H1 (cell line): ENCODE results near the gene DHRS13. TPM values are rescaled to one million over a fixed set of nuclear protein-coding genes. Genes with fewer than 3 reads are reported as not detected.

Experiments used
- CTCF ChIA-PET: fragments of 300-600 bp; sonication (Branson Sonifier 250); formaldehyde crosslinking; loops from one replicate; lab custom pipeline; 2021; ENCODE audit not compliant: partially characterized antibody; lab: Charles Lee
- POLR2A ChIA-PET: fragments of 300-600 bp; sonication (Branson Sonifier 250); formaldehyde crosslinking; loops from one replicate; lab custom pipeline; 2021; ENCODE audit warnings: inconsistent platforms; ENCODE audit not compliant: partially characterized antibody; lab: Charles Lee
- DNase-seq, 2 experiments: peaks; one replicate each; pipeline versions ENCODE4 v3.0.0 to v3.0.0-alpha.2; 2010 to 2022; ENCODE audit warnings: low spot score in 2 of 2, low read depth in 1 of 2, mixed read lengths in 1 of 2
- FAIRE-seq: peaks from 2 replicates; lab custom pipeline; 2011; peaks lifted over from hg19 to GRCh38; lab: Jason Lieb, UNC
- H2AFZ ChIP-seq: 2 replicates; pipeline ENCODE4 v1.8.1; 2012; ENCODE audit warnings: low read length, inconsistent platforms
- H2AK5ac ChIP-seq: 2 replicates; pipeline ENCODE4 v1.6.1; 2013; ENCODE audit warnings: low read depth, low read length
- H2BK120ac ChIP-seq: replicated peaks from 2 replicates; pipeline ENCODE3; 2013; ENCODE audit warnings: low read depth, low read length, inconsistent platforms
- H2BK12ac ChIP-seq: 2 replicates; pipeline ENCODE4 v1.6.1; 2013; ENCODE audit warnings: low read depth, low read length
- H2BK15ac ChIP-seq: 2 replicates; pipeline ENCODE4 v1.6.1; 2013; ENCODE audit warnings: low read length
- H2BK20ac ChIP-seq: 2 replicates; pipeline ENCODE4 v1.6.1; 2013; ENCODE audit warnings: low read length
- H2BK5ac ChIP-seq: 2 replicates; pipeline ENCODE4 v1.6.1; 2013; ENCODE audit warnings: low read depth, low read length
- H3K14ac ChIP-seq: 2 replicates; pipeline ENCODE4 v1.6.1; 2013; ENCODE audit warnings: inconsistent platforms; ENCODE audit not compliant: insufficient read length
- H3K18ac ChIP-seq: 2 replicates; pipeline ENCODE4 v1.6.1; 2013; ENCODE audit warnings: low read length; ENCODE audit errors: extremely low read depth
- H3K23ac ChIP-seq: 2 replicates; pipeline ENCODE4 v1.6.1; 2013; ENCODE audit warnings: inconsistent platforms; ENCODE audit not compliant: insufficient read length
- H3K23me2 ChIP-seq: 2 replicates; pipeline ENCODE4 v1.6.1; 2013; ENCODE audit warnings: low read depth, low read length
- H3K27ac ChIP-seq: 2 replicates; pipeline ENCODE4 v1.6.1; 2011; ENCODE audit warnings: low read depth, low read length, inconsistent platforms
- H3K27me3 ChIP-seq, 4 experiments: replicated peaks in 1 of 4; 1 replicate in 1 of 4; 2 replicates in 3 of 4; pipeline versions ENCODE4 v1.6.1 to v1.8.1; 2011 to 2013; ENCODE audit warnings: low read length in 3 of 4, mild to moderate bottlenecking in 3 of 4, inconsistent platforms in 2 of 4, mixed read lengths in 2 of 4, moderate library complexity in 1 of 4; ENCODE audit not compliant: control insufficient read depth in 3 of 4, insufficient read depth in 3 of 4; ENCODE audit errors: extremely low read depth in 1 of 4
- H3K36me3 ChIP-seq, 4 experiments: 2 replicates each; pipeline versions ENCODE4 v1.6.1 to v1.8.1; 2011 to 2013; ENCODE audit warnings: mild to moderate bottlenecking in 4 of 4, low read length in 3 of 4, moderate library complexity in 2 of 4, control low read depth in 1 of 4, inconsistent platforms in 1 of 4; ENCODE audit not compliant: insufficient read depth in 4 of 4, control insufficient read depth in 2 of 4
- H3K4ac ChIP-seq: replicated peaks from 2 replicates; pipeline ENCODE3; 2013; ENCODE audit warnings: low read length, low read depth, mixed read lengths, inconsistent platforms; ENCODE audit not compliant: insufficient read length
- H3K4me1 ChIP-seq, 4 experiments: replicated peaks in 1 of 4; 1 replicate in 1 of 4; 2 replicates in 3 of 4; pipeline versions ENCODE4 v1.6.1 to v1.8.1; 2011 to 2013; ENCODE audit warnings: low read length in 3 of 4, inconsistent platforms in 2 of 4, mixed read lengths in 1 of 4; ENCODE audit not compliant: insufficient read depth in 4 of 4, control insufficient read depth in 3 of 4
- H3K4me2 ChIP-seq, 2 experiments: 2 replicates each; pipeline versions ENCODE4 v1.6.1 to v1.8.1; 2011 to 2013; ENCODE audit warnings: low read depth in 2 of 2, low read length in 2 of 2, control low read depth in 1 of 2, inconsistent platforms in 1 of 2, mild to moderate bottlenecking in 1 of 2; ENCODE audit not compliant: insufficient read depth in 1 of 2
- H3K4me3 ChIP-seq, 4 experiments: fragments of 200-600, 300-600 bp in 1 of 4; sonication (generic), shearing (Covaris generic), sonication (Bioruptor Twin) in 1 of 4; 2 replicates each; pipeline versions ENCODE4 v1.5.1 to v1.8.1; 2011 to 2016; ENCODE audit warnings: low read length in 4 of 4, low read depth in 3 of 4, control low read depth in 2 of 4, inconsistent platforms in 2 of 4, mild to moderate bottlenecking in 2 of 4, mixed read lengths in 1 of 4, moderate library complexity in 1 of 4; ENCODE audit not compliant: insufficient read depth in 2 of 4; ENCODE audit errors: extremely low read depth in 1 of 4
- H3K56ac ChIP-seq: replicated peaks from 2 replicates; pipeline ENCODE3; 2013; ENCODE audit warnings: low read depth, mild to moderate bottlenecking, mixed read lengths, low read length, inconsistent platforms; ENCODE audit not compliant: insufficient read length
- H3K79me1 ChIP-seq: 2 replicates; pipeline ENCODE4 v1.6.1; 2013; ENCODE audit warnings: low read depth, low read length, control low read depth
- H3K79me2 ChIP-seq, 2 experiments: 2 replicates each; pipeline versions ENCODE4 v1.6.1 to v1.8.1; 2012 to 2013; ENCODE audit warnings: low read length in 2 of 2, mild to moderate bottlenecking in 2 of 2, inconsistent platforms in 1 of 2; ENCODE audit not compliant: insufficient read depth in 2 of 2, control insufficient read depth in 1 of 2
- H3K9ac ChIP-seq, 4 experiments: replicated peaks in 1 of 4; 1 replicate in 1 of 4; 2 replicates in 3 of 4; pipeline versions ENCODE4 v1.6.1 to v1.8.1; 2011 to 2013; ENCODE audit warnings: low read depth in 3 of 4, low read length in 3 of 4, control low read depth in 2 of 4, mild to moderate bottlenecking in 2 of 4, moderate library complexity in 2 of 4, inconsistent platforms in 1 of 4; ENCODE audit errors: extremely low read depth in 1 of 4
- H3K9me3 ChIP-seq, 2 experiments: 2 replicates each; pipeline versions ENCODE4 v1.6.1 to v1.8.1; 2012 to 2013; ENCODE audit warnings: mild to moderate bottlenecking in 2 of 2, moderate library complexity in 2 of 2, control low read depth in 1 of 2, inconsistent platforms in 1 of 2, low read depth in 1 of 2, low read length in 1 of 2, mixed read lengths in 1 of 2; ENCODE audit not compliant: insufficient read depth in 2 of 2
- H4K20me1 ChIP-seq, 2 experiments: replicated peaks in 1 of 2; 2 replicates each; pipeline versions ENCODE3 to v1.8.1; 2011 to 2013; ENCODE audit warnings: inconsistent platforms in 2 of 2, low read length in 2 of 2, mild to moderate bottlenecking in 1 of 2; ENCODE audit not compliant: insufficient read depth in 2 of 2, control insufficient read depth in 1 of 2
- H4K5ac ChIP-seq: 2 replicates; pipeline ENCODE4 v1.6.1; 2013; ENCODE audit warnings: low read length, low read depth, mixed read lengths, inconsistent platforms; ENCODE audit not compliant: insufficient read length
- H4K8ac ChIP-seq: 2 replicates; pipeline ENCODE4 v1.8.0; 2013; ENCODE audit warnings: mild to moderate bottlenecking, moderate library complexity, low read length, inconsistent platforms; ENCODE audit not compliant: insufficient read depth; ENCODE audit errors: extremely low read depth
- H4K91ac ChIP-seq: replicated peaks from 2 replicates; pipeline ENCODE3; 2013; ENCODE audit warnings: low read length, mixed read lengths, inconsistent platforms; ENCODE audit not compliant: insufficient read length
- CEBPB ChIP-seq: IDR thresholded peaks from 2 replicates; pipeline ENCODE4 v1.6.1; 2012; ENCODE audit warnings: low read depth, low read length
- ZNF274 ChIP-seq: IDR thresholded peaks from 2 replicates; pipeline ENCODE4 v1.7.0; 2012; ENCODE audit warnings: low read length, borderline replicate concordance; ENCODE audit errors: extremely low read depth
- WGBS, 2 experiments: shearing (Covaris generic) in 1 of 2; methylation state at CpG; one replicate each; pipeline versions ENCODE4 v1.1.6 to v1.1.7; 2013 to 2015; ENCODE audit warnings: low lambda C conversion rate in 2 of 2, mixed read lengths in 2 of 2, inconsistent platforms in 1 of 2, low coverage in 1 of 2, missing lambda C conversion rate in 1 of 2; ENCODE audit not compliant: insufficient replicate concordance in 2 of 2, insufficient coverage in 1 of 2, insufficient read length in 1 of 2; ENCODE audit errors: extremely low coverage in 1 of 2, missing lambda C conversion rate in 1 of 2; 5-methylcytosine and 5-hydroxymethylcytosine counted together
- polyA plus RNA-seq, 7 experiments: library from polyadenylated mRNA; depleted of rRNA in 3 of 7; stranded (reverse) in 5 of 7; unstranded in 2 of 7; fragments of >200 nt in 5 of 7; fragments of 200-250 nt in 2 of 7; gene quantifications; 1 replicate in 5 of 7; 2 replicates in 1 of 7; 4 replicates in 1 of 7; pipeline versions ENCODE4 v1.2.1 to v1.2.3, GENCODE V29; 2011 to 2013; ENCODE audit warnings: missing spikeins in 2 of 7, mixed read lengths in 2 of 7
- total RNA-seq: library from RNA; stranded (reverse); fragmentation: NEBNext Ultra II Directional; extraction: Animal tissue kit (Norgen Biotek cat#: 25700); gene quantifications from 2 replicates; pipeline ENCODE4 v1.2.1, GENCODE V29; 2021

Gene DHRS13
- total and polyA plus RNA-seq, 2 of the 8 experiments (the other 6 are each of a cell fraction or from before 2014, with no cell fraction given): 23.7 to 30.0 TPM

DNA sequence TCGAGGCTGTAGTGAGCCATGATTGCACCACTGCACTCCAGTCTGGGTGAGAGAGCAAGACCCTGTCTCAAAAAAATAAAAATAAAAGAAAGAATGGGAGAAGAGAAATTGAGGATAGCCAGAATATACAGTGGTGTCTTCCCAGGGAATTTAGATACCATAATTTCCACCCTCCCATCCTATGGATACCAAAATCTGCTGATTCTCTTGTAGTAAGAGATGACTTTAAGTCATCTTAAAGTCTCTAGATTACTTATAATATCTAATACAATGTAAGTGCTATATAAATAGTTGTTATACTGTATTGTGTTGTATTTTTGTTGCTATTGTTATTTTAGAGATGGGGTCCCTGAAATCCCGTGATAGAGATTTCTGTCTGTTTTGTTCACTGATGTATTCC lies 49.6 kb downstream of the DHRS13 start:
- H3K4me3 ChIP-seq: no peak overlapping the region
- H3K56ac ChIP-seq: no peak overlapping the region
- H2AFZ ChIP-seq: no peak overlapping the region
- no peak overlapping the region; a peak in 1 of 4 replicates for H3K4me2 ChIP-seq
- peak overlapping the region; percentile 84; the same call in 1 of the 2 replicates for H2BK12ac ChIP-seq
- H2BK20ac ChIP-seq: no peak overlapping the region
- H2BK5ac ChIP-seq: no peak overlapping the region
- no peak for FAIRE-seq
- no peak overlapping the region for H3K23ac ChIP-seq
- ChIA-PET POLR2A (interaction anchor here (0.8 to 1.6 kb wide), 4 partner anchors 11 to 126 kb away, joined by 3 to 6 read pairs (median 4); no protein-coding TSS in a partner anchor), CTCF (interaction anchor here (0.6 to 1.1 kb wide), 4 partner anchors 90 to 551 kb away, joined by 3 to 7 read pairs (median 3); no protein-coding TSS in a partner anchor)
- no peak overlapping the region for H2BK120ac ChIP-seq
- H3K4ac ChIP-seq: no peak overlapping the region
- no peak for DNase-seq
- no peak overlapping the region for H3K18ac ChIP-seq
- H4K8ac ChIP-seq: no peak overlapping the region
- H3K79me1 ChIP-seq: peaks cover 2% of the 10 kb centered on the region; the same call in 1 of the 2 replicates
- H3K4me1 ChIP-seq: no peaks in the 10 kb centered on the region; a peak in 2 of 7 replicates
- no peak overlapping the region for H4K91ac ChIP-seq
- H3K36me3 ChIP-seq: peaks cover 5 to 7% (median 6%) of the 10 kb centered on the region in 4 experiments; a peak in 7 of 8 replicates
- H3K9ac ChIP-seq: no peak overlapping the region
- 94% methylated on average over 2 of the region's 2 CpGs; no CpG with 5 or more reads in 1 of the 2 experiments for WGBS, 2 experiments
- H3K27me3 ChIP-seq: no peaks in the 10 kb centered on the region
- H4K20me1 ChIP-seq: no peaks in the 10 kb centered on the region
- H2AK5ac ChIP-seq: no peak overlapping the region
- H3K9me3 ChIP-seq: no peaks in the 10 kb centered on the region
- no peak overlapping the region for H3K27ac ChIP-seq
- peaks cover 2% of the 10 kb centered on the region for H3K23me2 ChIP-seq
- peaks cover 0 to 6% of the 10 kb centered on the region in 2 experiments; a peak in 2 of 4 replicates for H3K79me2 ChIP-seq
- no peak overlapping the region; the same call in 1 of the 2 replicates for H2BK15ac ChIP-seq
- no peak overlapping the region for H4K5ac ChIP-seq
- no peak overlapping the region for H3K14ac ChIP-seq
- TF ChIP-seq ZNF274 (no peak), CEBPB (no peak)
